Thyroid gland (tissue), 4 donors: ENCODE measurements around the gene VSX1.
A peak's percentile ranks its signal among the peaks of the same experiment; 100 is the strongest.

Experiments
- CTCF ChIP-seq, 6 experiments: fragments of 200-600 bp in 3 of 6; fragments of 450-650 bp in 3 of 6; sonication (generic) in 3 of 6; IDR thresholded peaks; one replicate each; pipeline ENCODE4 v1.5.1; 2016 to 2019; ENCODE audit warnings: antibody characterized with exemption in 6 of 6, mild to moderate bottlenecking in 2 of 6, inconsistent platforms in 1 of 6, moderate library complexity in 1 of 6
- POLR2A ChIP-seq, 2 donors: fragments of 450-650 bp; IDR thresholded peaks; one replicate each; pipeline ENCODE4 v1.6.1; 2017; ENCODE audit warnings: antibody characterized with exemption in 2 of 2, mild to moderate bottlenecking in 2 of 2, moderate library complexity in 1 of 2

GRCh38 chr20:25058051-25058846 lies 23.7 kb downstream of the VSX1 start, which contains the start of gene ACSS1:
- TF ChIP-seq CTCF (IDR thresholded peaks at IDR 0.05) (no peak), POLR2A (IDR thresholded peaks at IDR 0.05) (peak in 1 of 2 donors; percentile 74)
